ENCODE results near the gene MBD5. TPM values are rescaled to one million over a fixed set of nuclear protein-coding genes. Genes with fewer than 3 reads are reported as not detected.

Gene MBD5
- total RNA-seq, 4 donors from 2014 or later = 40.3 to 77.0 (median 50.4) TPM

GRCh38 chr2:148202237-148202636 is 181.3 kb downstream of the MBD5 start:
- H3K9me3 ChIP-seq = no peaks in the 10 kb centered on the region
- no peaks in the 10 kb centered on the region for H3K36me3 ChIP-seq
- ATAC-seq = no peak
- H3K4me1 ChIP-seq = peaks cover 0 to 5% (median 0%) of the 10 kb centered on the region in 3 donors
- no peaks in the 10 kb centered on the region for H3K27me3 ChIP-seq
- H3K4me3 ChIP-seq = no peak overlapping the region
- no peak overlapping the region for H3K27ac ChIP-seq
- TF ChIP-seq POLR2A (IDR thresholded peaks at IDR 0.05) (no peak), POLR2AphosphoS5 (IDR thresholded peaks at IDR 0.05) (no peak), EP300 (IDR thresholded peaks at IDR 0.05) (no peak)
- TF ChIP-seq, protein P1, sequence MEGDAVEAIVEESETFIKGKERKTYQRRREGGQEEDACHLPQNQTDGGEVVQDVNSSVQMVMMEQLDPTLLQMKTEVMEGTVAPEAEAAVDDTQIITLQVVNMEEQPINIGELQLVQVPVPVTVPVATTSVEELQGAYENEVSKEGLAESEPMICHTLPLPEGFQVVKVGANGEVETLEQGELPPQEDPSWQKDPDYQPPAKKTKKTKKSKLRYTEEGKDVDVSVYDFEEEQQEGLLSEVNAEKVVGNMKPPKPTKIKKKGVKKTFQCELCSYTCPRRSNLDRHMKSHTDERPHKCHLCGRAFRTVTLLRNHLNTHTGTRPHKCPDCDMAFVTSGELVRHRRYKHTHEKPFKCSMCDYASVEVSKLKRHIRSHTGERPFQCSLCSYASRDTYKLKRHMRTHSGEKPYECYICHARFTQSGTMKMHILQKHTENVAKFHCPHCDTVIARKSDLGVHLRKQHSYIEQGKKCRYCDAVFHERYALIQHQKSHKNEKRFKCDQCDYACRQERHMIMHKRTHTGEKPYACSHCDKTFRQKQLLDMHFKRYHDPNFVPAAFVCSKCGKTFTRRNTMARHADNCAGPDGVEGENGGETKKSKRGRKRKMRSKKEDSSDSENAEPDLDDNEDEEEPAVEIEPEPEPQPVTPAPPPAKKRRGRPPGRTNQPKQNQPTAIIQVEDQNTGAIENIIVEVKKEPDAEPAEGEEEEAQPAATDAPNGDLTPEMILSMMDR (IDR thresholded peaks at IDR 0.05) = no peak

DNA sequence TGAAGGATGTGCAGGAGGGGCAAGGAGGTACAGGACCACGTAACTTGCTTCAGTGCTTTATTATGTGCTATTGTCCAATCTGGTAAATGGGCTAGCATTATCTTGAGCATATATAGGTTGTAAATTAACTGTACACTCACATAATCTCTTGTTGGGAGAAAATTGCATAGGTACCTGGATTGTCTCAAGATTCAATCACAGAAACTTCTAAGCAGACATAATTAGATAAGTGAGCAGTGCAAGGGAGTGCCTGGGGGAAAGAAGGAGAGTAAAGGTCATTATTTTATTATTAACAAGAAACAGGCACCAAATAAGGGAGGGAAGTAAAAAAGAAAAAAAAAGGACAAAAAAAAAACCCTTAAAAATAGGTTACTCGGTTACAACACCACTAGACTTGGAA is 186.2 kb downstream of the MBD5 start:
- no peak for ATAC-seq
- Histone ChIP-seq H3K27ac (no peak overlapping the region), H3K9me3 (no peaks in the 10 kb centered on the region), H3K27me3 (no peaks in the 10 kb centered on the region), H3K36me3 (no peaks in the 10 kb centered on the region), H3K4me1 (peaks cover 0 to 3% (median 3%) of the 10 kb centered on the region in 3 donors), H3K4me3 (no peak overlapping the region)
- WGBS, 2 donors (ENCODE audit: low coverage in 1 of 2) = 93 to 94% methylated on average over 2 of the region's 2 CpGs
- TF ChIP-seq POLR2A (IDR thresholded peaks at IDR 0.05) (no peak), POLR2AphosphoS5 (IDR thresholded peaks at IDR 0.05) (no peak), EP300 (IDR thresholded peaks at IDR 0.05) (no peak)
- TF ChIP-seq, protein P1 (IDR thresholded peaks at IDR 0.05) = no peak

DNA sequence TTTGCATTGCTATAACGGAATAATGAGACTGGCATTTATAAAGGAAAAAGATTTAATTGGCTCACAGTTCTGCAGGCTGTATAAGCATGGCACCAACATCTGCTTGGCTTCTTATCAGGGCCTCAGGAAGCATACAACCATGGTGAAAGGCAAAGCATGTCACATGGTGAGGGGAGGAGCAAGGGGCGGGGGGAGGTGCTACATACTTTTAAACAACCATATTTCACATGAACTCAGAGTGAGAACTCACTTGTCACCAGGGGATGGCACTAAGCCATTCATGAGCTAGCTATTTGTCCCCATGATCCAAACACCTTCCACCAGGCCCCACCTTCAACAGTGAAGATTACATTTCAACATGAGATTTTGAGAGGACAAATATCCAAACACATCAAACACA is 188.7 kb downstream of the MBD5 start:
- Histone ChIP-seq H3K4me3 (no peak overlapping the region), H3K36me3 (no peaks in the 10 kb centered on the region), H3K4me1 (peaks cover 0 to 15% (median 3%) of the 10 kb centered on the region in 3 donors), H3K27me3 (no peaks in the 10 kb centered on the region), H3K9me3 (no peaks in the 10 kb centered on the region), H3K27ac (no peak overlapping the region)
- ATAC-seq = no peak
- no peak for TF ChIP-seq POLR2AphosphoS5 (IDR thresholded peaks at IDR 0.05)
- 78 to 94% methylated on average over 2 of the region's 2 CpGs for WGBS, 2 donors (ENCODE audit: low coverage in 1 of 2)

DNA sequence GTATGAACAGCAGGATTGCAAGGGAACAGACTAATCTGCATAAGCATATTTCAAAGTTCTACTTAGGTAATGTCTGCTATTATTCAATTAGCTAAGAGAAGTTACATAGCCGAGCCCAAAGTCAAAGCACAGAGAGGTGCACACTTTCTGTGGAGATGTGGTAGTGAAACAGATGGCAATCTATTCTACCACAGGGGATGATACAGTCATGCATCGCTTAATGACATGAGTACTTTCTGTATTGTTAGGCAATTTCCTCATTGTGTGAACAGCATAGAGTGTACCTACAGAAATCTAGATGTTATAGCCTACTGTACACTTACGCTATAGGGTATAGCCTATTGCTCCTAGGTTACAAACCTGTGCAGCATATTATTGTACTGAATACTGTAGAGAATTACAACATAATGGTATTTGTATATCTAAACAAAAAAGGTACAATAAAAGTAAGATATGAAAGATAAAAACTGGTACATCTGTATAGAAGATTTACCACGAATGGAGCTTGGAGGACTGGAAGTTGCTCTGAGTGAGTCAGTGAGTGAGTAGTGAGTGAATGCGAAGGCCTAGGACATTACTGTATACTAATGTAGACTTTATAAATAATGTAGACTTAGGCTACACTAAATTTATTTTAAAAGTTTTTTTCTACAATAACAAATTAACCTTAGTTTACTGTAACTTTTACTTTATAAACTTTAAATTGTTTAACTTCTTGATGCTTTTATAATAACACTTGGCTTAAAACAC is 197.6 kb downstream of the MBD5 start:
- peaks cover 0 to 22% (median 0%) of the 10 kb centered on the region in 3 donors for H3K9me3 ChIP-seq
- ATAC-seq = no peak
- no peak overlapping the region for H3K27ac ChIP-seq
- peaks cover 0 to 8% (median 0%) of the 10 kb centered on the region in 3 donors for H3K4me1 ChIP-seq
- no peaks in the 10 kb centered on the region for H3K27me3 ChIP-seq
- WGBS, 2 donors (ENCODE audit: low coverage in 1 of 2) = 83 to 84% methylated on average over 3 to 5 of the region's 5 CpGs
- H3K4me3 ChIP-seq = no peak overlapping the region
- H3K36me3 ChIP-seq = no peaks in the 10 kb centered on the region
- TF ChIP-seq POLR2AphosphoS5 (IDR thresholded peaks at IDR 0.05) = no peak

GRCh38 chr2:148221166-148221565 is 200.3 kb downstream of the MBD5 start:
- TF ChIP-seq POLR2AphosphoS5 (IDR thresholded peaks at IDR 0.05) (no peak), EP300 (IDR thresholded peaks at IDR 0.05) (no peak), POLR2A (IDR thresholded peaks at IDR 0.05) (no peak)
- TF ChIP-seq, protein P1 (IDR thresholded peaks at IDR 0.05) = no peak
- no peaks in the 10 kb centered on the region for H3K27me3 ChIP-seq
- H3K4me1 ChIP-seq = no peaks in the 10 kb centered on the region
- H3K4me3 ChIP-seq = no peak overlapping the region
- H3K9me3 ChIP-seq = peaks cover 0 to 23% (median 0%) of the 10 kb centered on the region in 3 donors
- no peak for ATAC-seq
- no peaks in the 10 kb centered on the region for H3K36me3 ChIP-seq
- no peak overlapping the region for H3K27ac ChIP-seq
- 93 to 97% methylated on average over 4 of the region's 4 CpGs for WGBS, 2 donors (ENCODE audit: low coverage in 1 of 2)

DNA sequence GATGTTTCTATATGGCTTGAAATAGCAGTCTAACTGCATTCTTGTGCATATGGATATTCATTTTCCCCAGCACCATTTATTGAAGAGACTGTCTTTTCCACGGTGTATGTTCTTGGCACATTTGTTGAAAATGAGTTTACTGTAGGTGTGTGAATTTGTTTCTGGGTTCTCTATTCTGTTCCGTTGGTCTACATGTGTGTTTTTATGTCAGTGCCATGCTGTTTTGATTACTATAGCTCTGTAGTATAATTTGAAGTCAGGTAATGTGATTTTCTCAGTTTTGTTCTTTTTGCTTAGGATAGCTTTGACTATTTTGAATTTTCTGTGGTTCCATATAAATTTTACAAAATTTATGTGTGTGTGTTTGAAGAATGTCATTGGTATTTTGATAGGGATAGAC is 201.0 kb downstream of the MBD5 start:
- peaks cover 0 to 23% (median 0%) of the 10 kb centered on the region in 3 donors for H3K9me3 ChIP-seq
- no peak overlapping the region for H3K4me3 ChIP-seq
- no peak overlapping the region for H3K27ac ChIP-seq
- H3K27me3 ChIP-seq = no peaks in the 10 kb centered on the region
- ATAC-seq = no peak
- H3K4me1 ChIP-seq = no peaks in the 10 kb centered on the region
- WGBS, 2 donors (ENCODE audit: low coverage in 1 of 2) = 100% methylated on average over 2 of the region's 2 CpGs
- no peaks in the 10 kb centered on the region for H3K36me3 ChIP-seq
- TF ChIP-seq EP300 (IDR thresholded peaks at IDR 0.05) = no peak
- no peak for TF ChIP-seq POLR2A (IDR thresholded peaks at IDR 0.05)
- TF ChIP-seq POLR2AphosphoS5 (IDR thresholded peaks at IDR 0.05) = no peak
- TF ChIP-seq, protein P1 (IDR thresholded peaks at IDR 0.05) = no peak
